ENCODE data around the gene C19orf44.

GRCh38 chr19:16463341-16463990 is 32.7 kb upstream of the C19orf44 start:
- TF ChIP-seq CTCF (IDR thresholded peaks at IDR 0.05; ENCODE audit: low read depth, low read length) (no peak), EZH2phosphoT487 (IDR thresholded peaks at IDR 0.05; ENCODE audit: low read depth) (no peak)

Data from OCI-LY3 (cell line).